ENCODE data around the gene C6orf132.

DNA sequence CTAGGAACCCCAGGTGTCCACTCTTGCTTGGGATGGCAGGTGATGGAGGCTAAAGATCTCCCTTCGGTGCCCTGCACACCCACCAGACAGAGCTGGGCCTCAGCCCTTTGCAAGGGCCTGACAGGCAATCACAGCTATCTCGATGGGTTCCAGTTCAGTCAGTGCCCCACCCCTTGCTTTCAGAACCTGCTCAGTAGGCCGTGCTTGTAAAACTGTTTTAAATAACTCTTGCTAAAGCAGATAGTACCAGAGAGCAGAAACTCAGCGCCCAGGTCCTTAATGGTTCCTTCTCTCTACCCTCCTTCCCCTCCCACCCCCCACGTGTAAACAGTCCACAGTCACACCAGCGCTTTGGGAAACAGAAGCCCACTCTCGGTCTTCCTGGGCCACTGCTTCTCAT, 39.2 kb downstream of the C6orf132 start:
- TF ChIP-seq, protein P1, sequence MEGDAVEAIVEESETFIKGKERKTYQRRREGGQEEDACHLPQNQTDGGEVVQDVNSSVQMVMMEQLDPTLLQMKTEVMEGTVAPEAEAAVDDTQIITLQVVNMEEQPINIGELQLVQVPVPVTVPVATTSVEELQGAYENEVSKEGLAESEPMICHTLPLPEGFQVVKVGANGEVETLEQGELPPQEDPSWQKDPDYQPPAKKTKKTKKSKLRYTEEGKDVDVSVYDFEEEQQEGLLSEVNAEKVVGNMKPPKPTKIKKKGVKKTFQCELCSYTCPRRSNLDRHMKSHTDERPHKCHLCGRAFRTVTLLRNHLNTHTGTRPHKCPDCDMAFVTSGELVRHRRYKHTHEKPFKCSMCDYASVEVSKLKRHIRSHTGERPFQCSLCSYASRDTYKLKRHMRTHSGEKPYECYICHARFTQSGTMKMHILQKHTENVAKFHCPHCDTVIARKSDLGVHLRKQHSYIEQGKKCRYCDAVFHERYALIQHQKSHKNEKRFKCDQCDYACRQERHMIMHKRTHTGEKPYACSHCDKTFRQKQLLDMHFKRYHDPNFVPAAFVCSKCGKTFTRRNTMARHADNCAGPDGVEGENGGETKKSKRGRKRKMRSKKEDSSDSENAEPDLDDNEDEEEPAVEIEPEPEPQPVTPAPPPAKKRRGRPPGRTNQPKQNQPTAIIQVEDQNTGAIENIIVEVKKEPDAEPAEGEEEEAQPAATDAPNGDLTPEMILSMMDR (IDR thresholded peaks at IDR 0.05) = no peak
- TF ChIP-seq POLR2A (IDR thresholded peaks at IDR 0.05) (no peak), EP300 (IDR thresholded peaks at IDR 0.05) (no peak)
